Neural cell (in vitro differentiated cells): Measurements from ENCODE around the gene FAM168A. TPM values are rescaled to one million over a fixed set of nuclear protein-coding genes. Genes with fewer than 3 reads are reported as not detected.

Experiments
- H2AFZ ChIP-seq: fragments of 200-600, 300-800 bp; sonication (generic), shearing (Covaris generic); 2 replicates; pipeline ENCODE4 v1.6.0; 2014; ENCODE audit warnings: low read depth, mild to moderate bottlenecking, antibody characterized with exemption, low read length, moderate library complexity
- H3F3A ChIP-seq: fragments of 200-600 bp; shearing (Covaris generic); 2 replicates; pipeline ENCODE4 v1.6.1; 2016; ENCODE audit warnings: mild to moderate bottlenecking, moderate library complexity, mixed read lengths, antibody characterized with exemption, low read length; ENCODE audit not compliant: insufficient read depth, poor library complexity, severe bottlenecking
- H3K27ac ChIP-seq: fragments of 200-600, 300-800 bp; sonication (generic), shearing (Covaris generic); 2 replicates; pipeline ENCODE4 v1.5.1; 2014; ENCODE audit warnings: mild to moderate bottlenecking, low read length, moderate library complexity
- H3K27me3 ChIP-seq: fragments of 300-800, 200-600 bp; sonication (generic), shearing (Covaris generic); 2 replicates; pipeline ENCODE4 v1.6.0; 2014; ENCODE audit warnings: mild to moderate bottlenecking, low read depth, low read length, moderate library complexity; ENCODE audit not compliant: insufficient read depth
- H3K36me3 ChIP-seq: fragments of 300-800, 200-600 bp; sonication (generic), shearing (Covaris generic); 2 replicates; pipeline ENCODE4 v1.5.1; 2014; ENCODE audit warnings: mild to moderate bottlenecking, antibody characterized with exemption, low read length, moderate library complexity; ENCODE audit not compliant: insufficient read depth
- H3K4me2 ChIP-seq: fragments of 300-800, 200-600 bp; sonication (generic), shearing (Covaris generic); 2 replicates; pipeline ENCODE4 v1.6.0; 2014; ENCODE audit warnings: mild to moderate bottlenecking, low read length
- H3K4me3 ChIP-seq: fragments of 300-800, 200-600 bp; sonication (generic), shearing (Covaris generic); 2 replicates; pipeline ENCODE4 v1.5.1; 2014; ENCODE audit warnings: mild to moderate bottlenecking, low read length, moderate library complexity
- H3K79me2 ChIP-seq: fragments of 200-600 bp; shearing (Covaris generic); replicated peaks from 2 replicates; pipeline ENCODE4 v1.6.0; 2014; ENCODE audit warnings: mild to moderate bottlenecking, low read length, moderate library complexity; ENCODE audit not compliant: insufficient read depth
- H3K9ac ChIP-seq: fragments of 300-800, 200-600 bp; sonication (generic), shearing (Covaris generic); 2 replicates; pipeline ENCODE4 v1.6.1; 2016; ENCODE audit warnings: mild to moderate bottlenecking, low read length, mixed read lengths
- H3K9me2 ChIP-seq: fragments of 200-600 bp; shearing (Covaris generic); 2 replicates; pipeline ENCODE4 v1.6.1; 2016; ENCODE audit warnings: mild to moderate bottlenecking, low read length, mixed read lengths; ENCODE audit not compliant: insufficient read depth
- H3K9me3 ChIP-seq: fragments of 200-600, 300-800 bp; sonication (generic), shearing (Covaris generic); 2 replicates; pipeline ENCODE4 v1.6.1; 2016; ENCODE audit warnings: mild to moderate bottlenecking, mixed run types, low read length, moderate library complexity, mixed read lengths
- H4K20me1 ChIP-seq: fragments of 200-600 bp; shearing (Covaris generic); 2 replicates; pipeline ENCODE4 v1.6.1; 2016; ENCODE audit warnings: mild to moderate bottlenecking, mixed run types; ENCODE audit not compliant: insufficient read depth
- EP300 ChIP-seq: fragments of 450-650 bp; conservative IDR thresholded peaks from 2 replicates; pipeline ENCODE4 v1.6.1; 2014; ENCODE audit warnings: antibody characterized with exemption, mild to moderate bottlenecking, moderate library complexity; ENCODE audit not compliant: poor library complexity, severe bottlenecking
- EZH2 ChIP-seq: fragments of 200-600, 300-800 bp; shearing (Covaris generic), sonication (generic); IDR thresholded peaks from 2 replicates; pipeline ENCODE4 v1.6.1; 2014; ENCODE audit warnings: antibody characterized with exemption, low read length, borderline replicate concordance, mild to moderate bottlenecking; ENCODE audit not compliant: insufficient read depth, poor library complexity, severe bottlenecking
- MXI1 ChIP-seq: fragments of 450-650 bp; conservative IDR thresholded peaks from 2 replicates; pipeline ENCODE4 v1.6.1; 2014; ENCODE audit warnings: antibody characterized with exemption, mild to moderate bottlenecking; ENCODE audit not compliant: poor library complexity, severe bottlenecking
- POLR2AphosphoS5 ChIP-seq: IDR thresholded peaks from 2 replicates; pipeline ENCODE4 v1.6.1; 2012
- RAD21 ChIP-seq: fragments of 450-650 bp; conservative IDR thresholded peaks from 2 replicates; pipeline ENCODE4 v1.6.1; 2014; ENCODE audit warnings: antibody characterized with exemption, mild to moderate bottlenecking, moderate library complexity
- REST ChIP-seq: IDR thresholded peaks from 2 replicates; pipeline ENCODE4 v1.6.1; 2012; ENCODE audit warnings: borderline replicate concordance
- SMC3 ChIP-seq: fragments of 450-650 bp; conservative IDR thresholded peaks from 2 replicates; pipeline ENCODE4 v1.6.1; 2014; ENCODE audit warnings: antibody characterized with exemption, mild to moderate bottlenecking, moderate library complexity; ENCODE audit not compliant: poor library complexity
- TAF1 ChIP-seq: IDR thresholded peaks from 2 replicates; pipeline ENCODE4 v1.6.1; 2012; ENCODE audit warnings: low read depth
- polyA plus RNA-seq: library from polyadenylated mRNA; depleted of rRNA; stranded (reverse); fragments of >200 nt; gene quantifications from 2 replicates; pipeline ENCODE4 v1.2.3, GENCODE V29; 2014
- TF ChIP-seq, protein P1 (sequence below): fragments of 450-650 bp; IDR thresholded peaks from 2 replicates; pipeline ENCODE4 v1.5.1; 2014; ENCODE audit warnings: antibody characterized with exemption, mild to moderate bottlenecking, moderate library complexity; ENCODE audit not compliant: poor library complexity, severe bottlenecking

Gene FAM168A
- polyA plus RNA-seq, 1 donor from 2014 or later, result 67.3 TPM

DNA sequence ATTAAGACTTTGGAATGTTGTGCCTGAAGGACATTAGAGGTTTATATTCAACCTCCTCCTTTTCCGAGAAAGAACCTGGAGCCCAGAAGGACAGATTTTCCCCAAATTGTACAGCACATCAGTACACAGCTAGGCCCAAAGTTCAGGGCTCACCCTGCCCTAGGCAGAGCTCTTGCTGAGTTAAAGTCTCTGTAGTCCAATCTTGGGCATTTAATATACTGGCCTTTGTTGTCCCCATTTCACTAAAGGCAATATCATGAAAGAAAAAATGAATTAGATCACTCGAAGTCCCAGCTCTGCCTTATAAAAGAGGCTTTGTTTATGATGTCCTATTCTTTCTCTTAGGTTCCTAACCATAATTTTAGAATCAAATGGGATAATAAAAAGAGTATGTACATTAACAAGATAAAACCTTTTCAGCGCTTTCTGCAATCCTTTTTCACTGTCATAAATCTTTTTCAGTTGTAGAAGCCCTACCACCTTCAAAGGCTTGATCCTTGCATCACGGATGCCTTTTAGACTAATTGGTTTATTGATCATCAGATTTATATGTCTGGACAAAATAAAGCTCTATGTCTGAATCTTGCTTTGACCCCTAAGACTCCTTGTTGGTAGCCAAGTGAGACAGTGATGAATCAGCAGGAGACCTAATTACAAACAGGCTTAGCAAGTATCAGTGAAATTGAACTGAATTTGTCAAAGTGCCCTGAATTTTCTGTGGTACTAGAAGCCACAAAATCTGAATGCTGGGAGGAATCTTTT is 181.9 kb downstream of the FAM168A start:
- Histone ChIP-seq H3K27ac (no peak overlapping the region), H4K20me1 (no peaks in the 10 kb centered on the region), H2AFZ (no peak overlapping the region), H3K9ac (no peak overlapping the region), H3K4me2 (no peak overlapping the region), H3K4me3 (no peak overlapping the region), H3K9me3 (no peaks in the 10 kb centered on the region), H3K9me2 (no peaks in the 10 kb centered on the region), H3F3A (no peaks in the 10 kb centered on the region), H3K79me2 (no peaks in the 10 kb centered on the region), H3K36me3 (peaks cover 2% of the 10 kb centered on the region), H3K27me3 (no peaks in the 10 kb centered on the region)
- TF ChIP-seq SMC3, result no peak
- TF ChIP-seq, protein P1, sequence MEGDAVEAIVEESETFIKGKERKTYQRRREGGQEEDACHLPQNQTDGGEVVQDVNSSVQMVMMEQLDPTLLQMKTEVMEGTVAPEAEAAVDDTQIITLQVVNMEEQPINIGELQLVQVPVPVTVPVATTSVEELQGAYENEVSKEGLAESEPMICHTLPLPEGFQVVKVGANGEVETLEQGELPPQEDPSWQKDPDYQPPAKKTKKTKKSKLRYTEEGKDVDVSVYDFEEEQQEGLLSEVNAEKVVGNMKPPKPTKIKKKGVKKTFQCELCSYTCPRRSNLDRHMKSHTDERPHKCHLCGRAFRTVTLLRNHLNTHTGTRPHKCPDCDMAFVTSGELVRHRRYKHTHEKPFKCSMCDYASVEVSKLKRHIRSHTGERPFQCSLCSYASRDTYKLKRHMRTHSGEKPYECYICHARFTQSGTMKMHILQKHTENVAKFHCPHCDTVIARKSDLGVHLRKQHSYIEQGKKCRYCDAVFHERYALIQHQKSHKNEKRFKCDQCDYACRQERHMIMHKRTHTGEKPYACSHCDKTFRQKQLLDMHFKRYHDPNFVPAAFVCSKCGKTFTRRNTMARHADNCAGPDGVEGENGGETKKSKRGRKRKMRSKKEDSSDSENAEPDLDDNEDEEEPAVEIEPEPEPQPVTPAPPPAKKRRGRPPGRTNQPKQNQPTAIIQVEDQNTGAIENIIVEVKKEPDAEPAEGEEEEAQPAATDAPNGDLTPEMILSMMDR, result no peak
- no peak for TF ChIP-seq TAF1
- no peak for TF ChIP-seq POLR2AphosphoS5

DNA sequence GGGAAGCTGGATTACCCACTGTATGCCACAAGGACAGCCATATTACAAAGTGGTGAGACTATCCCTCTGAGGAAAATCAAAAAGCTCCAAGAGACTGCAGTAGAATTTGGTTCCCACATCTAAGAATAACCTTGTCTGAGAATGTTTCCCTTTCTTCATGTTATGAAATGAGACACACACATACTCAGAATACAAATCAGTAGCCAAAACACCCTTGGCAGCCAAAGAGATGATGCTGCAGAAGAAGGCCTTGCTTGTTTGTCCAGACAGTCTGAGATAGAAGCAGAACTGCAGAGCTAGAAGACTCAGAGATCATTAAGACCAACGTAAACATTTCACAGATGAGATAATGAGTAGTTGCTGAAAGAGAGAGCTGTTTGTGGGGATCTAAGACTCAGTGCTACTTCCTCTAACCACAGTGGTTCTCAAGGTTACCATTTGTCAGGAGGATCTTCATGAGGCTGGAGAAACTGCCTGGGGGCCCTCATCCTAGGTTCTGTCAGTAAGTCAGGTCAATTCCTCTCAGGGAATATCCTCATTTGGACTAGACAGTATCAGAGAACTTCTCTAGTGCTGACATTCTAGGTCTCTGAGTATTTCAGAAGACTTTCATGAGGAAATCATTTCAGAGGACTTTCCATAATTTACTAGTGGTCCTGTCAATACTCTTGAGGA is 182.8 kb downstream of the FAM168A start:
- no peaks in the 10 kb centered on the region for H3K27me3 ChIP-seq
- H2AFZ ChIP-seq, result no peak overlapping the region
- peaks cover 4% of the 10 kb centered on the region for H3K36me3 ChIP-seq
- no peak for TF ChIP-seq REST
- no peak for TF ChIP-seq POLR2AphosphoS5
- TF ChIP-seq, protein P1, result no peak
- TF ChIP-seq EZH2, result no peak
- no peak for TF ChIP-seq MXI1
- no peak for TF ChIP-seq SMC3
- TF ChIP-seq TAF1, result no peak
- TF ChIP-seq RAD21, result no peak
- no peak for TF ChIP-seq EP300
- H3F3A ChIP-seq, result no peaks in the 10 kb centered on the region
- no peaks in the 10 kb centered on the region for H3K9me3 ChIP-seq
- no peaks in the 10 kb centered on the region for H3K79me2 ChIP-seq
- no peaks in the 10 kb centered on the region for H4K20me1 ChIP-seq
- H3K9me2 ChIP-seq, result no peaks in the 10 kb centered on the region
- no peak overlapping the region for H3K4me3 ChIP-seq
- H3K9ac ChIP-seq, result no peak overlapping the region
- no peak overlapping the region for H3K27ac ChIP-seq
- no peak overlapping the region for H3K4me2 ChIP-seq
